HG03571 (cell line): ENCODE results near the gene XCL1.
A peak's percentile ranks its signal among the peaks of the same experiment; 100 is the strongest.
"Not testable (repeated sequence)": the region's sequence is repeated elsewhere in the genome, so short reads cannot be mapped to it uniquely, and the experiment has no call there.

Experiments used
- ATAC-seq: cut with Tn5 transposase; IDR thresholded peaks from one replicate; pipeline ENCODE4 v1.9.1; 2021; ENCODE audit not compliant: unreplicated experiment

XCL1 gene, protein sequence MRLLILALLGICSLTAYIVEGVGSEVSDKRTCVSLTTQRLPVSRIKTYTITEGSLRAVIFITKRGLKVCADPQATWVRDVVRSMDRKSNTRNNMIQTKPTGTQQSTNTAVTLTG

DNA sequence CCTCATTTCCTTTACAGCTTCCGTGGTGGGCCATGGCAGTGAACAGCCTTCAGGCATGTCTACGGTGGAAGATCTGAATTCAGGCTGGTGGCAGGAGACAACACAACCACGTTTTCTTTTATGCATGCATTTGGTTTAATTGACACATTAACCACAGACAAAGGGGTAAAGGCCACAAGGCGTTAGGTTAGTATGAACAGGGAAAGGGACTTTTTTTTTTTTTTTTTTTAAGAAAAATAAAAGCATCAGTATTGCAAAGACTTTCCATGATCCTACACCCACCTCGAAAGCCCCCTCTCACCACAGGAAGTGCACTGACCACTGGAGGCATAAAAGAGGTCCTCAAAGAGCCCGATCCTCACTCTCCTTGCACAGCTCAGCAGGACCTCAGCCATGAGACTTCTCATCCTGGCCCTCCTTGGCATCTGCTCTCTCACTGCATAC is at the start of gene XCL1:
Gene XCL1, plus strand, starts transcription at position 361 of the 444 bp plus-strand sequence. Its CDS starts 33 bp downstream, at position 394.
- not testable (repeated sequence) for ATAC-seq

DNA sequence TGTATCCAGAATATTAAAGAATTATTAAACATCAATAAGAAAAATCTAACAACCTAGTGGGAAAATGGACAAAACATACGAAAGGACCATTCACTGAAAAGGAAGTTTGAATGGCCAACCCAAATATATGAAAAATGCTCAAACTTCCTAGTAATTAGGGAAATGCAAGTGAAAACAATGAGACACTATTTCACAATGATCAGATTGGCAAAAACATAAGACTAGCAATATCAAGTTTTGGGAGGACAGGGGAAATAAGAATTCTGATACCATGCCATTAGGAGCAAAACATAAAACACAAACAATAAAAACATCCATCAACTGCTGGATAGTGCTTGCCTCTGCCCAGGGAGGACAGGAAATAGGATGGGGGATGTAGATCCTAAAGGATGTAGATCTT is 46.9 kb upstream of the XCL1 start:
- ATAC-seq: no peak

DNA sequence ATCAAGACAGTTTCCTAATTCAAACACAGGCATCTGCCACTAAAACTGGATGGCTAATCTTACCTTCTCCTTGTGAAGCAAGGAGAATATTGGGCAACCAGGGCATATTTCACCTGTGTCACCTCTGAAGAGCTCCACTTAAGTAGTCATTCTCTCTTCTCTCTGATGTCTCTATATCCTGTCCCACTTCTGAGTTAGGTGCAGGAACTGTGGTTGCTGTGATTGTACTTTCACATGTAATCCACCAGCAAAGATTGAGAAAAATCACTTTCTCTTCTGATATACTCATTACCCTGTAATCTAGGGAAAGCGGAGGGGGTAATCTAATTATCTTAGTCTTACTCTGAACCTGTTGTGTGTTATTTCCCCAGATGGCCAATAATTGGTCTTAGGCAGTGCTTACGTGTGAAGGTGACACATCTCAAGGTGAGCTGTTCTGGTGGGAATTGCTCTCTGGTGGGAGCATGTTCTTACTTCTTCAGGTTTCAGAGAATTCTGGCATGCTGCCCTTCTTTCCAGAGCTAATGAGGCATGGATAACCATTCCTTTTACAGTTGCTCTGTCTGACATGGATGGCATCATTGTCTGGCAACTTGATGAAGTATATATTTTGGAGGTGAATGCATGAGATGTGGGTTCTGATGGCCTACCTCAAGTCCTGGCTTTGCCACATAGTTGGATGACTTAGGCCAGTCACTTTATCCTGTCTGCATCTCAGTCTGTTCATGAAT is 44.6 kb upstream of the XCL1 start:
- no peak for ATAC-seq

DNA sequence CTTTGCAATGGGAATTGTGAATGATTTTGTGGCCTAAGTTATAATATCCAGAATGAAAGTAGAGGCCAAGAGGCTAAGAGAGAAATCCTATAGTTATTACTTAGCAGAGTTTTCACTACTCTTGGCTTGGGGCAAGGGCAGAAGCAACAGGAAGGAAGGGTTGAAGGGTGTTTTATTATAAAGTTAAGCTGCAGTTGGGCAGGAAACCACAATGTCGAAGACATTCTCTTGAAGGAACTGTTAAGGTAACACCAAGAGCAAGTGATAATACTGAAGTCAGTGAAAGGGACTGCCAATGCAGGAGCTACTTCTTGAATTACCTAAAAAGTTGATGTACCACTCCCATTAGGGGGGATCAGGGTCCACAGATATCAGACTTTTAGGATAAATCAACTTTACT is 40.9 kb upstream of the XCL1 start:
- ATAC-seq: peak; percentile 83

DNA sequence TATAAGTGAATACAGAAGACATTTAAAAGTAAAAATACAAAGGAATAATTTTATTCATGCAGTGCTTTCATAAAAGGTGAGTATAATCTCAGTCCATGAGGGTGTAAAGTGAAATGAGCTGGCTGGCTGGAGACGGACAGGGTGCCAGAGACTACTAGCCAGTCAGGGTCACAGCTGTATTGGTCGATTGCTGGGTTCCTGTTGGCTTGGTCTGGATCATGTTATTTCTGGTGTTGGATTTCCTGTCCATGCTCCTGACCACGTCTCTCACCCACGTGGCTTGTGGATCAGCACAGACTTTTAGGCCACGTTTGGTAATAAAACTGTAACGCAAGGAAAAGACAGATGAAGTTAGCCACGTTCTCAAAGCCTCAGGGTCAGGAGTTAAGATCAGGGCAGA is 35.6 kb upstream of the XCL1 start:
- not testable (repeated sequence) for ATAC-seq

DNA sequence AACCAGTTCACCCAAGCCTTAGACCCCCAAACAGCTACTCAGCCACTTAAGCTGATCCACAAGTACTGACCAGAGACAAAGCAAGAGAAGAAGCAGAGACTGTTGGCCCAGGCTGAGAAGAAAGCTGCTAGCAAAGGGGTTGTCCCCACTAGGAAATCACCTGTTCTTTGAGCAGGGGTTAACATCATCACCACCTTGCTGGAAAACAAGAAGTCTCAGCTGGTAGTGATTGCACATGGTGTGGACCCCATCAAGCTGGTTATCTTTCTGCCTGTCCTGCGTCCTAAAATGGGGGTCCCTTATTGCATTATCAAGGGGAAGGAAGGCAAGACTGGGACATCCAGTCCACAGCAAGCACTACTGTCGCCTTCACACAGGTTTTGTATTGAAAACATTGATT is 33.4 kb upstream of the XCL1 start:
- ATAC-seq: not testable (repeated sequence)

DNA sequence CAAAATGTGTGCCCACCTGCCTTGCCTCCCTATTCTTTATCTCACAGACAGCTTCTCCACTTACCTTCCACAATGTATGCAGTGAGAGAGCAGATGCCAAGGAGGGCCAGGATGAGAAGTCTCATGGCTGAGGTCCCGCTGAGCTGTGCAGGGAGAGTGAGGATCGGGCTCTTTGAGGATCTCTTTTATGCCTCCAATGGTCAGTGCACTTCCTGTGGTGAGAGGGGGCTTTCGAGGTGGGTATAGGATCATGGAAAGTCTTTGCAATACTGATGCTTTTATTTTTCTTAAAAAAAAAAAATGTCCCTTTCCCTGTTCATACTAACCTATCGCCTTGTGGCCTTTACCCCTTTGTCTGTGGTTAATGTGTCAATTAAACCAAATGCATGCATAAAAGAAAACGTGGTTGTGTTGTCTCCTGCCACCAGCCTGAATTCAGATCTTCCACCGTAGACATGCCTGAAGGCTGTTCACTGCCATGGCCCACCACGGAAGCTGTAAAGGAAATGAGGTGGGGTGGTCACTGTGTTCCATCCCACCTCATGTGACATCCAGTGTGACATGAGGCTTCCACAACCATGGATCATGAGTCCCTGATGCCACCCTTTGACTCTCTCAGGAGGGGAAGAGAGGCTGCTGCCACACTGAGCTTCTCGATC is 32.4 kb upstream of the XCL1 start, which contains the start of gene XCL2:
Gene XCL2, minus strand, starts transcription at position 158 of the 659 bp plus-strand sequence. Its CDS starts 33 bp downstream, at position 125.
- not testable (repeated sequence) for ATAC-seq

DNA sequence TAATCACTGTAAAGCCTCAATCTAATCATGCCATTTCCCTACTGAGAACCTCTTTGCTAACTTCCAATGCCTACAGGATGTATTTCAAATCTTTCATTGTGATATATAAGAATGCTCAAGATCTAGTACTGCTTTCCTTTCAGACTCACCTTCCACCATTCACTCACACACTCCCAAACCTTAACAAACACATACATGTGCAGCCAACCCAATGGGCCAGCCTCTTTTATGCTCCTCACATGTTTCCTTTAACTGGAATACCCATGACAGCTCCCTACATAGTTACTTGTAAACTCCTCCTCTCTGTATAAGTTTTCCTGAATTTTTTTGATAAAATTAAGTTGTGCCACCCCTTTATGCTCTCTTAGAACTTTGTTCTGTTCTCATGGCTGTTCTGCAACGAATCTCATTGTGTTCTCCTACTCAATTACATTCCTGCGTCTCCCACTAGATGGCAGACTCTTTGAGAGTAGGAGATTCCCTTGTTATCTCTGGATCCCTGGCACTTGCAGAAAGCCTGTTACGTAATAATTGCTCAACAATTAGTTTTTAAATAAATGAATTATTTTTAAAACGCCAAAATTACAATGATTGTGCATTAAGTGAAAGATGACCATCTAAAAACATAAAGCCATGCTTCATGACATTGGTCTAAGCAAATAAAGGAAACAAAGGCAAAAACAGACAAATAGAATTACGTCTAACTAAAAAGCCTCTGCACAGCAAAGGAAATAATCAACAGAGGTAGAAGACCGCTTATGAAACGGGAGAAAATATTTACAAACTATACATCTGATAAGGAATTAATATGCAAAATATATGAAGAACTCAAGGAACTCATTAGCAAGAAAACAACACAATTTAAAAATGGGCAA is 30.5 kb upstream of the XCL1 start:
- not testable (repeated sequence) for ATAC-seq

DNA sequence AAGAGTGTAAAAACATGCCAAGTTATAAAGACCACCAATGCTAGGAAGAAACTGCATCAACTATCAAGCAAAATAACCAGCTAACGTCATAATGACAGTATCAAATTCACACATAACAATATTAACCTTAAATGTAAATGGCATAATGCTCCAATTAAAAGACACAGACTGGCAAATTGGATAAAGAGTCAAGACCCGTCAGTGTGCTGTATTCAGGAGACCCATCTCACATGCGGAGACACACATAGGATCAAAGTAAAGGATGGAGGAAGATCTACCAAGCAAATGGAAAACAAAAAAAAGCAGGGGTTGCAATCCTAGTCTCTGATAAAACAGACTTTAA is 29.9 kb upstream of the XCL1 start:
- ATAC-seq: not testable (repeated sequence)

DNA sequence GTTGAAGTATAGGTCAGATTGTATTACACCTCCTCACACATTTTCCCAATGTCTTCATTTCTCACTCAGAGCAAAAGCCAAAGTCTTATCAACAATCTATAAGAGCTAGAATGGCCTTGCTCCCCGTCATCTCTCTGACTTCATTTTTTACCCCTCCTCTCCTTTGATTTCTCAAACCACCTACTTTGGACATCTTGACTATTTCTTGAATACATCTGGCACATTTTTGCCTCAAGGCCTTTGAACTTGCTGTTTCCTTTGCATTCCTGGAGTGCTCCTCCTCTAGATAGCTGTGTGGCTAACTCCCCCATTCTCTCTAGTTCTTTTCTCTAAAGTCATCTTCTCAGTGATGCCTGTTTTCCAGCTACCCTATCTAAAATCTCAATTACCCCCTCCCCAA is 25.4 kb upstream of the XCL1 start:
- ATAC-seq: no peak

DNA sequence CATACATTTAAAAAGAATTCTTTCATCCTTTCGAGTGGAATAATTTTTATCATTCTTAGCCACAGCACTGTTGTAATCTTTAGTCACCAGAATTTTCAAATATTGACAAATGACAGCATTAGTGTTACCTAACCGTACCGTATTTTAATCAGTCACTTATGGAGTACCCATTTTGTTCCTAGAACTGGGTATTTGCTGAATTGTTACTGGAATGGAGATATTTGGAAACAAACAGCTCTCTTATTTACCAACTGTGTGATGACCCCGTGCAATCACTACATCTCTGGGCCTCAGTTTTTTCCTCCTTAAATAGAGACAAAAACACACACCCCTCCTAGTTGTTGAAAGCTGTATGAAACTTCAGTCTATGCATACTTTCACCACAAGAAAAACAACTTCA is 24.7 kb upstream of the XCL1 start:
- ATAC-seq: no peak

DNA sequence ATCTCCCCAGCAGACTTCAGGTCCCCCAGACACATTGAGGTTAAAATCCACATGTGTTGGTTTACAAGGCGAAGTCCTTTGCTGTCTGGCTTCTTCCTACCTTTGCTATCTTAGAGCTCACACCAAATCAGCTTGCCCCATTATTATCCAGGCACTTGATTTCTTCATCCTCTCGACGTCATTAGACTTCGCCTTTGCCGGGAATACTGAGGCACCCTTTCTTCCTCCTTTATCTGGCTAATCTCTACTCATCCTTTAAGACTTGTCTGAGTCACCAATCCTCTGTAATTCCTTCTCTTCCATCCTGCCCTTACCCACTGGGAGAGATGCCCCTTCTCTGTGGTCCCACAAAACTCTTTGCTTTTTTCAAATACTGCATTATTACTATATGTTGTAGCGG is 23.4 kb upstream of the XCL1 start:
- ATAC-seq: no peak

DNA sequence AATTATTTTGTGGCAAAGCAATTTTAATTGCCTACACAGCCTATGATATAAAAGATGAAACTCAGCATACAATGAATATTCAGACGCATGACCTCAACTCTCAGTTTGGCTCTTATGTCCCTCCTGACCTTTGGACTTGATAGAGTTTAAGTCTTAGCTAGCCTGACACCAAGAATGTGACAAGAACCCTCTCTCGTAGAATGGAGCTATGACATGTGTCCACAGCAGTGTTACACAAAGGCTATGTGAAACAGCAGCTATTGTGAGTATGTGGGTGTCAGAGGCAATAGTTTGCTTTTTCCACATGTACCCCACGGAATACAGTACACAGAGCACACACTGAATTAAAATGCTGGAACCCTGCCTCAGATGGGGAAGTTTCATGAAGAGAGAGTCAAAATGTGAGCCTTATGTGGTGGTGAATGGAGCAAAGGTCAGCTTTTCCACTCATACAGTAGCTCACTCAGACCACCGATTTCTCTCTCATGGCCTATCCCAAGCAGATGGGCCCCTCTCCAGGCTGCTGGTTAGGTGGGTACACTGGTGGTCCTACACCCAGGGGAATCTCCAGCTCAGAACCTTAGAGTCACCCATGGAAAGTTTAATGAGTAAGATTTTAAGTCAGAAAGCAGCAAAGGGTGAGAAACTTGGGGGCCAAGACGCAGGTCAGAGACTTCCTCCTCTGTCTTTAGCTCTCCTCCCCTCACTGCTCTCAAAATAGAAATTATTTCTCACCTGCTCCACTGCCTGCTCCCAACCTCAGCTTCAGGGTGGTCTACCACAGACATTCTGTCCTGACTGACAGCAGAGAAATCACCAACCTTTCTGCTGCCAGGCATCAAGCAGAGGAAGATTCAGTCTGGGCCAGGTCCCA is 22.5 kb upstream of the XCL1 start:
- no peak for ATAC-seq

DNA sequence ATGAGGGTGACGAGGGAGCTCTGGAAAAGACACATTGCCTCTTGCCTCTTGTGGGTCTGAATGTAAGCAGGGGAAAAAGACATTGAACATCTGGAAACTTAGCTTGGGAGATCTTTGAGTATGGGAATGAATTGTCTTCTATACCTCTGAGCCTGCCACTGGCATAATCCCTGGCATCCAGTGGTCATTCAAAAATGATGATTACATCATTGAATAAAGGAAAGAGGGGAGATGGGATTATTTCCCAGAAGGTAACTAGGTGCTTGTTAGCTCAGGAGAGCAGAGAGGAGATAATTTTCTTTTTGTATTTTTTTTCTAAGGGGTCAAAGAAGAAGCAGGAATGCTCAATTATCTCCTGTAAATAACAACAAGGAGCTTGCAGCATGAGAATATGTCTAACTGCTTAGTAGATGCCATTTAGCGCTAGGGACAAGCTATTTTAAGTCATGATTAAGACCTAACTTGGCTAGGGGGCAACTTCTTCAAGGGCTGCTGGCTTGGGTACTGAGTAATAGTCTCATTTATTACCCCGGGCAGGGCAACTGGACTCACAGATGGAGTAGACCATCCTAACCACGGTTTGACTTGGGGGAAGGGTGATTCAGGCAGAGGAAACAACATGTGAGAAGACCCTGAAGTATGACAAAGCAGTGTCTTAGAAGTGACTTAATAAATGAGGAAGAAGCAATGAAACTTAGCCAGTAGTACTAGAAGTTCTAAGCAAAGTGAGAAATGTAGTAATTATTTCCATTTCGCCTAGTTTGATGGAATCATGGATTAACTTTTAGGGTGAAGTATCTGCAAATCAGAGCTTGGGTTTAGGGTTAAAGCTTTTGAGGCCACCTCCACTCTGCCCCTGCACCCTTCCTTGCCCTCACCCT is 21.6 kb upstream of the XCL1 start:
- no peak for ATAC-seq

DNA sequence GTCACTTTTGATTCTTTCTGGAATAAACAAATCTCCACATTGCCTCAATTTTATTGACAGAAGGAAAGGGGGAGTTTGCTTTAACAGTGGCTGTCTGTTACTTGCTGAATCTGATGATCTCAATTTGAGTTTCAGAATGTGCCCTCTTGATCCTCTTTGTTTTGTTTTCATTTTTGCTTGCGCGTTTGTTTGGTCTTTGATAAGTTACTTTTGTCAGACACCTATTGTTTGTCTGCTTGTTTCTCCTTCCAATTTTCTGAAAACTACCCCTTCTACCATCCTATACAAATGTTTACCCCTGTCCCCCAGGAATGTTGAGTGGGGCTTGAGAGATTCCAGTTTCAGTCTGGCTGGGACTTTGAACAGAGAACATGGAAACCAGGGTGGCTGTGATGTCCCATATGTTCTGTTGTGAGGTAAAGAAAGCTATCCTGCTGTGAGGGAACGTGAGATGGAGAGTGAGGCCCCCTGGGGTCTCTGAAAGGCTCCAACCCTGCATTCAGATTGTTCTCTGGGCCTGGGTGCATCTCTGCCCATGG is 20.8 kb upstream of the XCL1 start:
- ATAC-seq: no peak

DNA sequence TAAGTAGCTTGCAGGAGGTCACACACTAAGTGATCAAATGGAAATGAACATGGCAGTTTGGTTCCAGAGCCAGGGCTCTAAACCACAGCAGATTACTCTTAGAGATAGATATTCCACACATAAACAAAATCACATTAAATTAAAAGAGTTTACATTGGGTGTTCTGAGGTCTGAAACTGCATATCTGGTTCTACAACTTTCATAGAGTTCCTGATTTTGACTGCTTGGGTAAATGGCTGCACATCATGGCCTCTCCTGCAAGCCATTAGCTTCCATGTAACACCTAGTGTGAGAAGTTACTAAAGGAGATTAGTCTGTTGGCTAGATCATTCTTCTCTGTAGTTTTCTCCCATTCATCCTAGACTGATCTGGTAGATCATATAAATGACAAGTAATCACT is 19.8 kb upstream of the XCL1 start:
- no peak for ATAC-seq

DNA sequence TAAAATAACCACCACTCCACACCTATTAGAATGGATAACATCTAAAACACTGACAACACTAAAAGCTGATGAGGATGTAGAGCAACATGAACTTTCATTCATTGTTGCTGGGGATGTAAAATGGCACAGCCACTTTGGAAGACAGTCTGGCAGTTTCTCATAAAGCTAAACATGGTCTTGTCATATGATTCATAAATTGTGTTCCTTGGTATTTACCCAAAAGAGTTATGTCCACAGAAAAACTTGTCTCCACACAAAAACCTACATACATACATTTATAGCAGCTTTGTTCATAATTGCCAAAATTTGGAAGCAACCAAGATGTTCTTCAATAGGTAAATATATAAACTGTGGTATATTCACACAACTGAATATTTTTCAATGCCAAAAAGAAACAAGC is 16.0 kb upstream of the XCL1 start:
- no peak for ATAC-seq

DNA sequence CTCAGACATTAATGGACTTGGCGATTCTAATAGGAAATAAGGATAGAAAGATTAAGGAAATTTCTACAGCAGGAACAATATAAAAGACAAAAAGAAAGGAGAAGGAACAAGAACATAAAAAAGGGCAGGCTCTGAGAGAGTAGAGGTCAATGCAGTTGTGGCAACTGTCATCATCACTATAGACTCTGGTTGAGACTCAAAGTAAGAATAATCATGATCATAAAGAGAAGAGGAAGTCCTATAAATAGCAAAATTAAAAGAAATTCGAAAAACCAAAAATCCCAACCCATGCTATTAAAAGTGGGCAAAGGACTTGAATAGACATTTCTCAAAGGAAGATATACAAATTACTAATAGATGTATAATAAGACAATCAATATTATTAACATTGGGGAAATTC is 14.4 kb upstream of the XCL1 start:
- ATAC-seq: no peak

DNA sequence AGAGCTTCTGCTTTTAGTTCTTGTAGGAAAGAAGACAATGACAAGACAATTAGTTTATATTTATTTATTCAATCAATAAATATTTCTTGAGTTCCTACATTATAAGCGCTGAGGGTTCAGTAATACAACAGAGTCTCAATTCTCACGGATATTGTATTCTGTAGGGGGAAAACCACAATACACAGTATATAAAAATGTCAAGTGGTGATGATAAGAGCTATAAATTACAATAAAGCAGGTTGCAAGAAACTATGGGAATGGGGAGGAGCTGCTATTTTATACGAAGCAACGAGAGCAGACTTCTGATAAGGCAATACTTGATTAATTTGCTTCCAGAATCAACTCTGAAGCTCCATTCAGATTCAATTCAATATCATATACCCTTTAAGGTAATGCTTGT is 10.6 kb upstream of the XCL1 start:
- no peak for ATAC-seq
